Measurements from ENCODE around the gene PSMA1.
A peak's percentile ranks its signal among the peaks of the same experiment; 100 is the strongest.
"Not testable (repeated sequence)": the region's sequence is repeated elsewhere in the genome, so short reads cannot be mapped to it uniquely, and the experiment has no call there.

The PSMA1 gene

GRCh38 chr11:14535166-14535565, 15.0 kb upstream of the PSMA1 start:
- not testable (repeated sequence) for DNase-seq (ENCODE audit: low spot score)

GRCh38 chr11:14529951-14530350, 9.8 kb upstream of the PSMA1 start:
- DNase-seq (ENCODE audit: low spot score) = no peak

GRCh38 chr11:14529321-14529720, 9.1 kb upstream of the PSMA1 start:
- no peak for DNase-seq (ENCODE audit: low spot score)

GRCh38 chr11:14522801-14523200, 2.6 kb upstream of the PSMA1 start:
- no peak for DNase-seq (ENCODE audit: low spot score)

- DNase-seq (ENCODE audit: low spot score) = no peak
Observed at GRCh38 chr11:14522245-14522644, 2.1 kb upstream of the PSMA1 start.

GRCh38 chr11:14520747-14521151, 563 bp upstream of the PSMA1 start:
- no peak for DNase-seq (ENCODE audit: low spot score)

GRCh38 chr11:14519597-14519916, 629 bp downstream of the PSMA1 start:
- DNase-seq (ENCODE audit: low spot score) = no peak

GRCh38 chr11:14518820-14519219, 1.4 kb downstream of the PSMA1 start:
- DNase-seq (ENCODE audit: low spot score) = no peak

GRCh38 chr11:14513800-14514199, 6.4 kb downstream of the PSMA1 start:
- no peak for DNase-seq (ENCODE audit: low spot score)

GRCh38 chr11:14506532-14506931, 13.7 kb downstream of the PSMA1 start:
- no peak for DNase-seq (ENCODE audit: low spot score)

- DNase-seq (ENCODE audit: low spot score) = no peak
Observed at GRCh38 chr11:14503023-14503422, 17.2 kb downstream of the PSMA1 start.

- no peak for DNase-seq (ENCODE audit: low spot score)
Observed at GRCh38 chr11:14502039-14502438, 18.1 kb downstream of the PSMA1 start.

GRCh38 chr11:14500181-14500651, 20.0 kb downstream of the PSMA1 start:
- peak; percentile 12 for DNase-seq (ENCODE audit: low spot score)

- DNase-seq (ENCODE audit: low spot score) = peak; percentile 88
Observed at GRCh38 chr11:14499560-14500180, 20.5 kb downstream of the PSMA1 start, which contains the start of gene COPB1. COPB1 (minus strand) TSS chr11:14499811; CDS start chr11:14498928, 883 bp downstream.

GRCh38 chr11:14499178-14499559, 21.0 kb downstream of the PSMA1 start:
- DNase-seq (ENCODE audit: low spot score) = no peak

GRCh38 chr11:14480716-14481115, 39.5 kb downstream of the PSMA1 start:
- DNase-seq (ENCODE audit: low spot score) = no peak

GRCh38 chr11:14471127-14471526, 49.1 kb downstream of the PSMA1 start:
- DNase-seq (ENCODE audit: low spot score) = no peak

GRCh38 chr11:14463623-14464022, 56.6 kb downstream of the PSMA1 start:
- DNase-seq (ENCODE audit: low spot score) = no peak

GRCh38 chr11:14460147-14460546, 60.0 kb downstream of the PSMA1 start:
- no peak for DNase-seq (ENCODE audit: low spot score)

GRCh38 chr11:14458377-14458776, 61.8 kb downstream of the PSMA1 start:
- no peak for DNase-seq (ENCODE audit: low spot score)

- no peak for DNase-seq (ENCODE audit: low spot score)
Observed at GRCh38 chr11:14455648-14456430, 64.3 kb downstream of the PSMA1 start.
